HL-60 (cell line): ENCODE measurements around the gene WDR31.

Source experiments
- CTCF ChIP-seq: IDR thresholded peaks from one replicate; pipeline ENCODE4 v1.5.1; 2011; ENCODE audit warnings: low read length, control low read depth, inconsistent platforms; ENCODE audit not compliant: insufficient read depth
- GABPA ChIP-seq: IDR thresholded peaks from 2 replicates; pipeline ENCODE4 v1.6.1; 2012; ENCODE audit warnings: low read depth
- POLR2AphosphoS5 ChIP-seq: IDR thresholded peaks from 2 replicates; pipeline ENCODE4 v1.6.1; 2012; ENCODE audit warnings: low read depth
- REST ChIP-seq: IDR thresholded peaks from 2 replicates; pipeline ENCODE4 v1.6.1; 2012; ENCODE audit warnings: low read depth; ENCODE audit not compliant: insufficient replicate concordance
- SPI1 ChIP-seq: IDR thresholded peaks from 2 replicates; pipeline ENCODE4 v1.6.1; 2012; ENCODE audit warnings: low read depth, mild to moderate bottlenecking, borderline replicate concordance

GRCh38 chr9:113269871-113270270, 70.2 kb downstream of the WDR31 start:
- TF ChIP-seq CTCF (no peak), POLR2AphosphoS5 (no peak), GABPA (no peak), SPI1 (no peak), REST (no peak)
